H9 (cell line): ENCODE measurements around the gene FOXJ3. TPM values are rescaled to one million over a fixed set of nuclear protein-coding genes. Genes with fewer than 3 reads are reported as not detected.

Experiments used
- DNase-seq: peaks from one replicate; pipeline ENCODE4 v3.0.0-alpha.2; 2017
- H2AFZ ChIP-seq: one replicate; pipeline ENCODE4 v1.6.1; 2013; ENCODE audit warnings: mild to moderate bottlenecking, low read length, control low read depth, moderate library complexity
- H2AK5ac ChIP-seq: 2 replicates; pipeline ENCODE4 v1.6.1; 2013; ENCODE audit warnings: low read length, control low read depth, mixed read lengths; ENCODE audit not compliant: insufficient read length
- H2BK120ac ChIP-seq: one replicate; pipeline ENCODE4 v1.6.1; 2013; ENCODE audit warnings: low read depth, mild to moderate bottlenecking, low read length, control low read depth, inconsistent platforms; ENCODE audit not compliant: poor library complexity, severe bottlenecking
- H2BK12ac ChIP-seq: 2 replicates; pipeline ENCODE4 v1.6.1; 2013; ENCODE audit warnings: low read length, control low read depth, mixed read lengths, low read depth; ENCODE audit not compliant: insufficient read length
- H2BK15ac ChIP-seq: 2 replicates; pipeline ENCODE4 v1.6.1; 2013; ENCODE audit warnings: low read depth, low read length, control low read depth
- H2BK20ac ChIP-seq: one replicate; pipeline ENCODE4 v1.6.1; 2013; ENCODE audit warnings: low read depth, mild to moderate bottlenecking, low read length, control low read depth, inconsistent platforms; ENCODE audit not compliant: poor library complexity, severe bottlenecking
- H2BK5ac ChIP-seq: 2 replicates; pipeline ENCODE4 v1.6.1; 2013; ENCODE audit warnings: low read length, control low read depth, mixed read lengths; ENCODE audit not compliant: insufficient read length
- H3K14ac ChIP-seq: 2 replicates; pipeline ENCODE4 v1.6.1; 2013; ENCODE audit warnings: low read length, control low read depth; ENCODE audit not compliant: insufficient read depth
- H3K18ac ChIP-seq: 2 replicates; pipeline ENCODE4 v1.6.1; 2013; ENCODE audit warnings: low read depth, mild to moderate bottlenecking, mixed read lengths, low read length, control low read depth; ENCODE audit not compliant: insufficient read length
- H3K23ac ChIP-seq: 2 replicates; pipeline ENCODE4 v1.6.1; 2013; ENCODE audit warnings: low read length, control low read depth, mixed read lengths, low read depth; ENCODE audit not compliant: insufficient read length
- H3K23me2 ChIP-seq: 2 replicates; pipeline ENCODE4 v1.6.1; 2013; ENCODE audit warnings: low read depth, mild to moderate bottlenecking, mixed read lengths, low read length, control low read depth; ENCODE audit not compliant: insufficient read length, poor library complexity, severe bottlenecking
- H3K27ac ChIP-seq: 2 replicates; pipeline ENCODE4 v1.5.1; 2013; ENCODE audit warnings: low read length, control low read depth, mixed read lengths, low read depth; ENCODE audit not compliant: insufficient read length
- H3K27me3 ChIP-seq: 2 replicates; pipeline ENCODE4 v1.6.1; 2013; ENCODE audit warnings: low read length, control low read depth, inconsistent platforms; ENCODE audit not compliant: insufficient read depth
- H3K4ac ChIP-seq: 2 replicates; pipeline ENCODE4 v1.6.1; 2013; ENCODE audit warnings: low read depth, mild to moderate bottlenecking, control low read depth, inconsistent platforms, low read length, moderate library complexity
- H3K4me1 ChIP-seq: 2 replicates; pipeline ENCODE4 v1.6.1; 2013; ENCODE audit warnings: low read length, control low read depth, inconsistent platforms; ENCODE audit not compliant: insufficient read depth
- H3K4me2 ChIP-seq: 2 replicates; pipeline ENCODE4 v1.6.1; 2013; ENCODE audit warnings: low read length, control low read depth, mixed read lengths; ENCODE audit not compliant: insufficient read length, insufficient read depth
- H3K56ac ChIP-seq: 2 replicates; pipeline ENCODE4 v1.6.1; 2013; ENCODE audit warnings: low read depth, mild to moderate bottlenecking, mixed read lengths, low read length, control low read depth; ENCODE audit not compliant: insufficient read length
- H3K79me1 ChIP-seq: 2 replicates; pipeline ENCODE4 v1.6.1; 2013; ENCODE audit warnings: low read depth, mild to moderate bottlenecking, moderate library complexity, low read length, control low read depth, inconsistent platforms; ENCODE audit not compliant: insufficient read depth, poor library complexity, severe bottlenecking
- H3K79me2 ChIP-seq: 2 replicates; pipeline ENCODE4 v1.6.1; 2013; ENCODE audit warnings: low read length, control low read depth, inconsistent platforms; ENCODE audit not compliant: insufficient read depth
- H3K9ac ChIP-seq: 2 replicates; pipeline ENCODE4 v1.6.1; 2013; ENCODE audit warnings: low read length, control low read depth, mixed read lengths; ENCODE audit not compliant: insufficient read length; ENCODE audit errors: extremely low read depth
- H3K9me3 ChIP-seq: one replicate; pipeline ENCODE4 v1.6.1; 2013; ENCODE audit warnings: low read depth, low read length, inconsistent platforms; ENCODE audit not compliant: control insufficient read depth
- H3T11ph ChIP-seq: one replicate; pipeline ENCODE4 v1.6.1; 2013; ENCODE audit warnings: mild to moderate bottlenecking, low read length, control low read depth, inconsistent platforms
- H4K20me1 ChIP-seq: one replicate; pipeline ENCODE4 v1.6.1; 2013; ENCODE audit not compliant: control insufficient read depth, insufficient read length, insufficient read depth
- H4K5ac ChIP-seq: 2 replicates; pipeline ENCODE4 v1.6.1; 2013; ENCODE audit warnings: low read depth, mild to moderate bottlenecking, mixed read lengths, low read length, control low read depth; ENCODE audit not compliant: insufficient read length
- H4K8ac ChIP-seq: replicated peaks from 2 replicates; pipeline ENCODE4 v1.6.1; 2013; ENCODE audit warnings: low read length, control low read depth, mixed read lengths, low read depth; ENCODE audit not compliant: insufficient read length
- H4K91ac ChIP-seq: 2 replicates; pipeline ENCODE4 v1.6.1; 2013; ENCODE audit warnings: low read depth, mild to moderate bottlenecking, moderate library complexity, mixed read lengths, low read length, control low read depth; ENCODE audit not compliant: insufficient read length
- H3K27ac Mint-ChIP-seq, 3 experiments: 2 replicates in 2 of 3; 3 replicates in 1 of 3; pipeline ENCODE4 v1.8.0; 2020 to 2021; ENCODE audit warnings: mixed read lengths in 3 of 3, mild to moderate bottlenecking in 1 of 3, moderate library complexity in 1 of 3
- H3K27me3 Mint-ChIP-seq: 2 replicates; pipeline ENCODE4 v1.8.0; 2021; ENCODE audit warnings: low read depth, mild to moderate bottlenecking, moderate library complexity, mixed read lengths
- H3K36me3 Mint-ChIP-seq, 3 experiments: 2 replicates in 2 of 3; 3 replicates in 1 of 3; pipeline ENCODE4 v1.8.0; 2020 to 2021; ENCODE audit warnings: low read depth in 3 of 3, mixed read lengths in 3 of 3; ENCODE audit not compliant: insufficient read depth in 1 of 3
- H3K4me1 Mint-ChIP-seq, 2 experiments: 2 replicates each; pipeline ENCODE4 v1.8.0; 2020; ENCODE audit warnings: mixed read lengths in 2 of 2
- H3K4me3 Mint-ChIP-seq, 2 experiments: 2 replicates in 1 of 2; 3 replicates in 1 of 2; pipeline ENCODE4 v1.8.0; 2020 to 2021; ENCODE audit warnings: mild to moderate bottlenecking in 2 of 2, mixed read lengths in 2 of 2, moderate library complexity in 1 of 2
- H3K9me3 Mint-ChIP-seq, 2 experiments: 2 replicates in 1 of 2; 3 replicates in 1 of 2; pipeline ENCODE4 v1.8.0; 2020; ENCODE audit warnings: mild to moderate bottlenecking in 2 of 2, mixed read lengths in 2 of 2, moderate library complexity in 1 of 2
- WGBS: extraction: QIAGEN DNeasy Blood & Tissue Kit; methylation state at CpG from one replicate; pipeline ENCODE4 v1.1.7; 2013; ENCODE audit warnings: missing lambda C conversion rate, low lambda C conversion rate, mixed read lengths; ENCODE audit not compliant: insufficient read length; ENCODE audit errors: extremely low coverage; 5-methylcytosine and 5-hydroxymethylcytosine counted together
- total RNA-seq: library from RNA; stranded (reverse); gene quantifications from 2 replicates; pipeline ENCODE4 v1.2.1, GENCODE V29; 2021
- TF ChIP-seq, protein P1 (sequence below): fragments of 200-600 bp; sonication (generic); conservative IDR thresholded peaks from 3 replicates; pipeline ENCODE4 v1.8.0; 2021; ENCODE audit warnings: antibody characterized with exemption, mild to moderate bottlenecking

Gene FOXJ3
- total RNA-seq, 1 experiment from 2014 or later = 49.9 TPM

DNA sequence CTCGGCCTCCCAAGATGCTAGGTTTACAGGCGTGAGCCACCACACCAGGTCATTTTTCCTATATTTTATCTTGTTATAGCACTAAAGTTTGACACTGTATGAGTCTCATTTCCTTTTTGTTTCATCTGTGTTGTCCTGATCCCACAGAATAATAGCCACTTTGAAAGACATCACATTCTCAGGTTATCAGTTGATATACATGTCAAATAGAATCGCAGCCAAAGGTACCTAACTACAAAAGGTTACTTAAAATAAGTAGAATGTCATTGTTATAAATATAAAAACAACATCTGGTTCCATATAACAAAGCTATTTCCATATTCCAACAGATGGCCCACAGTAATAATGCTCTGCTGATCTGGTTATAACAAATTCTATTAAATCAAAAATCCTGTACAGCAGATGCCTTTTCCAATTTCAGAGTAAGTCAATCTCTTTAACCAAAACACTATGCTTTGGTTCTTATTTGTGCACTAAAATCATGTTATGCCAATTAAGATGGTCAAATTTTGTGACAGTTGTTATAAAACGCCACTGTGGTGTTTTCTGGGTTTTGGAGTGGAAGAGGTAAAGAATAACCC lies 6.0 kb downstream of the FOXJ3 start:
- Histone ChIP-seq H2BK12ac (no peak overlapping the region), H4K8ac (no peak overlapping the region), H3K79me1 (peaks cover 9% of the 10 kb centered on the region), H4K5ac (no peak overlapping the region), H3K56ac (no peak overlapping the region), H3K23ac (no peak overlapping the region), H3K27ac (no peak overlapping the region), H3K4me1 (no peaks in the 10 kb centered on the region), H3K4me2 (no peak overlapping the region), H3K9me3 (no peaks in the 10 kb centered on the region), H2AFZ (no peak overlapping the region), H4K91ac (no peak overlapping the region), H2BK5ac (no peak overlapping the region), H3K27me3 (no peaks in the 10 kb centered on the region), H3K9ac (no peak overlapping the region), H3T11ph (no peak overlapping the region), H3K4ac (no peak overlapping the region), H3K18ac (no peak overlapping the region), H2BK15ac (no peak overlapping the region), H4K20me1 (no peaks in the 10 kb centered on the region), H2AK5ac (no peak overlapping the region), H3K23me2 (peaks cover 5% of the 10 kb centered on the region), H3K14ac (no peak overlapping the region), H3K79me2 (peaks cover 76% of the 10 kb centered on the region), H2BK20ac (no peak overlapping the region), H2BK120ac (no peak overlapping the region)
- no peaks in the 10 kb centered on the region for H3K27me3 Mint-ChIP-seq
- TF ChIP-seq, protein P1, sequence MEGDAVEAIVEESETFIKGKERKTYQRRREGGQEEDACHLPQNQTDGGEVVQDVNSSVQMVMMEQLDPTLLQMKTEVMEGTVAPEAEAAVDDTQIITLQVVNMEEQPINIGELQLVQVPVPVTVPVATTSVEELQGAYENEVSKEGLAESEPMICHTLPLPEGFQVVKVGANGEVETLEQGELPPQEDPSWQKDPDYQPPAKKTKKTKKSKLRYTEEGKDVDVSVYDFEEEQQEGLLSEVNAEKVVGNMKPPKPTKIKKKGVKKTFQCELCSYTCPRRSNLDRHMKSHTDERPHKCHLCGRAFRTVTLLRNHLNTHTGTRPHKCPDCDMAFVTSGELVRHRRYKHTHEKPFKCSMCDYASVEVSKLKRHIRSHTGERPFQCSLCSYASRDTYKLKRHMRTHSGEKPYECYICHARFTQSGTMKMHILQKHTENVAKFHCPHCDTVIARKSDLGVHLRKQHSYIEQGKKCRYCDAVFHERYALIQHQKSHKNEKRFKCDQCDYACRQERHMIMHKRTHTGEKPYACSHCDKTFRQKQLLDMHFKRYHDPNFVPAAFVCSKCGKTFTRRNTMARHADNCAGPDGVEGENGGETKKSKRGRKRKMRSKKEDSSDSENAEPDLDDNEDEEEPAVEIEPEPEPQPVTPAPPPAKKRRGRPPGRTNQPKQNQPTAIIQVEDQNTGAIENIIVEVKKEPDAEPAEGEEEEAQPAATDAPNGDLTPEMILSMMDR = no peak
- DNase-seq = no peak
- no peak overlapping the region; a peak in 1 of 7 replicates for H3K27ac Mint-ChIP-seq
- H3K9me3 Mint-ChIP-seq = no peaks in the 10 kb centered on the region
- no peak overlapping the region for H3K4me3 Mint-ChIP-seq
- H3K4me1 Mint-ChIP-seq = peaks cover 41 to 47% of the 10 kb centered on the region in 2 experiments
- H3K36me3 Mint-ChIP-seq = no peaks in the 10 kb centered on the region
- WGBS = no CpG with 5 or more reads among the region's 4 CpGs
